Measurements from ENCODE around the gene FAM217A. TPM values are rescaled to one million over a fixed set of nuclear protein-coding genes. Genes with fewer than 3 reads are reported as not detected.

FAM217A gene
- total RNA-seq, 1 donor from 2014 or later, result not detected

DNA sequence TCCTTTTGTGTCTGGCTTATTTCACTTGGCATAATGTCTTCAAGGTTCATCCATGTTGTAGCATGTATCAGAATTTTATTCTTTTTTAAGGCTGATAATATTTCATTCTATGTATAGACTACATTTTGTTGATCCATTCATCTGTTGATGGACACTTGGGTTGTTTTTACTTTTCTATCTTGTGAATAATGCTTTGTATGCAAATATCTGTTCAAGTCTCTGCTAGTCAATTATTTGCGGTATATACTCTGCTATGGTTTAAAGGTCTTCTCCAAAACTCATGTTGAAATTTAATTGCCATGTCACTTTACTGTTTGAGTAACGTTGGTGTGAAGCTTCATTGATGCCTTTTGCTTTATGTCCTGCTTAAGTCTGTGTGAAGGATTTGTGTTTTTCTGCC lies 28.9 kb upstream of the FAM217A start:
- Mint-ChIP-seq H3K36me3 (ENCODE audit: insufficient read depth) (peaks cover 1% of the 10 kb centered on the region), H3K9me3 (ENCODE audit: low read depth) (peaks cover 8% of the 10 kb centered on the region), H3K4me1 (ENCODE audit: low read depth) (peaks cover 36% of the 10 kb centered on the region), H3K27me3 (no peaks in the 10 kb centered on the region), H3K27ac (no peak overlapping the region), H3K4me3 (ENCODE audit: low read depth) (no peak overlapping the region)
- TF ChIP-seq, protein P1, sequence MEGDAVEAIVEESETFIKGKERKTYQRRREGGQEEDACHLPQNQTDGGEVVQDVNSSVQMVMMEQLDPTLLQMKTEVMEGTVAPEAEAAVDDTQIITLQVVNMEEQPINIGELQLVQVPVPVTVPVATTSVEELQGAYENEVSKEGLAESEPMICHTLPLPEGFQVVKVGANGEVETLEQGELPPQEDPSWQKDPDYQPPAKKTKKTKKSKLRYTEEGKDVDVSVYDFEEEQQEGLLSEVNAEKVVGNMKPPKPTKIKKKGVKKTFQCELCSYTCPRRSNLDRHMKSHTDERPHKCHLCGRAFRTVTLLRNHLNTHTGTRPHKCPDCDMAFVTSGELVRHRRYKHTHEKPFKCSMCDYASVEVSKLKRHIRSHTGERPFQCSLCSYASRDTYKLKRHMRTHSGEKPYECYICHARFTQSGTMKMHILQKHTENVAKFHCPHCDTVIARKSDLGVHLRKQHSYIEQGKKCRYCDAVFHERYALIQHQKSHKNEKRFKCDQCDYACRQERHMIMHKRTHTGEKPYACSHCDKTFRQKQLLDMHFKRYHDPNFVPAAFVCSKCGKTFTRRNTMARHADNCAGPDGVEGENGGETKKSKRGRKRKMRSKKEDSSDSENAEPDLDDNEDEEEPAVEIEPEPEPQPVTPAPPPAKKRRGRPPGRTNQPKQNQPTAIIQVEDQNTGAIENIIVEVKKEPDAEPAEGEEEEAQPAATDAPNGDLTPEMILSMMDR (IDR thresholded peaks at IDR 0.05; ENCODE audit: unreplicated experiment), result no peak
- DNase-seq (ENCODE audit: low spot score, unreplicated experiment), result no peak

DNA sequence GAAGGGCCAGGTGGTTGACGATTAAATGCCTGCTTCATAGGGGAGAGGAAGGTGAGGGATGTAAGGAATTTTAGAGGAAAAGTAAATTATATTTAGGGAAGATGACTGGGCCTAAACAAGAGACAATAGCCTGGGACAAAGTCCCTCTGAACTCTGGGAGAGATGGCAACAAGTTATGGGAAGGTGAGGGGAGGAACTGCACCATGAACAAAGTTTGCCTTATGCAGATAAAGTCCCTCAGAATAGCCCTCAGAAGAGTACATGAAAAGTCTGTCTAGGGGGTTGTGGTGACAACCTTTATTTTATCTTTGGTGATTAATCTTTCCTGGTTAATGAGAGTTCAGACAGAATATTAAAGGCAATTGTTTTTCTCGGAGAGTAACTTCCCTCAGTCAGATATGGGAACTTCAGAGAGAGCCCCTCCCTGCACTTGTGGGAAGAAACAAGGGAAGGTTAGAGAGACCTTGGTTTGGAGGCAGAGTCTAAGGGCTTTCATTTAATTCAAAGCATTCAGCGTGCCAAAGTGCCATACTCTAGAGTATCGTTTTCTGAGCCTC lies 27.1 kb upstream of the FAM217A start:
- Mint-ChIP-seq H3K27ac (peak overlapping the region; percentile 3), H3K27me3 (no peaks in the 10 kb centered on the region), H3K9me3 (ENCODE audit: low read depth) (no peaks in the 10 kb centered on the region), H3K4me1 (ENCODE audit: low read depth) (peaks cover 47% of the 10 kb centered on the region), H3K36me3 (ENCODE audit: insufficient read depth) (no peaks in the 10 kb centered on the region), H3K4me3 (ENCODE audit: low read depth) (no peak overlapping the region)
- no peak for DNase-seq (ENCODE audit: low spot score, unreplicated experiment)
- TF ChIP-seq, protein P1 (IDR thresholded peaks at IDR 0.05; ENCODE audit: unreplicated experiment), result no peak

DNA sequence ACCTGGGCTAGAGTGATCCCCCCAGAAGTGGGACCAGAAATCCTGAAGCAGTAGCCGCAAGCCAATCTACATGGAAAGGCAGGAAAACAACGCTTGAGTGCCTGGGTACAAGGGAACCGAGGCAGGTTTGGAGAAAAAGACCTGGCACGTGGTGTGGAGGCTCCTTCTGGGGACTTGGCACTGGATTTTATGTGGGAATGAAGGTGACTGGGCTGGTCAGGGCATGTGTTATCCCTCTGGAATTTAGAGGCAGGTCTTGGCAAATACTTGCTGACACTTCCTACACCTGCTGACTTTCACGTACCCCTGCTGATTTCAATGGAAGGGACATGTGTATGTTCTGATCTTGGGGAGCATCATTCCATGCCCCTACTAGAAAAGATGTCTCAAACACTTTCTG lies 25.0 kb upstream of the FAM217A start:
- H3K27ac Mint-ChIP-seq, result no peak overlapping the region
- no peaks in the 10 kb centered on the region for H3K36me3 Mint-ChIP-seq (ENCODE audit: insufficient read depth)
- TF ChIP-seq, protein P1 (IDR thresholded peaks at IDR 0.05; ENCODE audit: unreplicated experiment), result no peak
- no peak overlapping the region for H3K4me3 Mint-ChIP-seq (ENCODE audit: low read depth)
- peaks cover 37% of the 10 kb centered on the region for H3K4me1 Mint-ChIP-seq (ENCODE audit: low read depth)
- DNase-seq (ENCODE audit: low spot score, unreplicated experiment), result no peak
- no peaks in the 10 kb centered on the region for H3K9me3 Mint-ChIP-seq (ENCODE audit: low read depth)
- no peaks in the 10 kb centered on the region for H3K27me3 Mint-ChIP-seq

DNA sequence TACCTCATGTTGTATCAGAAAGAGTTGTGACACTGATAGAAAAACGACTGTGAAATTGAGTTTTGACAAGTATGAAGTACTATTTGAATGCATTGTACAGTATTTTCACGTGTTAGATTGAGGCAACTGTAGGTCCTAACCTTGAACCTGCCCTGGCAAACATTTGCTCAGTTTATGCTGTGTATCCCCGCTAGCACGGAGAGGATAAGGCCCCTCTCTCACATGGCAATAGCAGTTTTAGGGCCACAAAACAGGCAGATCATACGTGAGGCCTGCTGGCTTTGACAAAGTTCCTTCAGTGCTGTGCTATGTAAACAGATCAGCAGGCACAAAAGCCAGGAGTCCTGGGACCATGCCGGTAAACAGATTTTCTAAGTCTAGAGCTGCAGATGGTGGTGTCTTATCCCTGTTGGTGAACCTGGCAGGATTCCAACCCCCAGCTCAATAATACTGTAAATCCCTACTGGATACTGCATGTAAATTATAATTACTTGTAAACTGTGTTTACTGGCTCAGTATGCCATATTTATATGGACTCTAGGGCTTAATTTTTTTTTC lies 23.8 kb upstream of the FAM217A start:
- DNase-seq (ENCODE audit: low spot score, unreplicated experiment), result no peak
- Mint-ChIP-seq H3K36me3 (ENCODE audit: insufficient read depth) (no peaks in the 10 kb centered on the region), H3K4me1 (ENCODE audit: low read depth) (peaks cover 35% of the 10 kb centered on the region), H3K4me3 (ENCODE audit: low read depth) (no peak overlapping the region), H3K27ac (no peak overlapping the region), H3K27me3 (no peaks in the 10 kb centered on the region), H3K9me3 (ENCODE audit: low read depth) (no peaks in the 10 kb centered on the region)
- TF ChIP-seq, protein P1 (IDR thresholded peaks at IDR 0.05; ENCODE audit: unreplicated experiment), result no peak

DNA sequence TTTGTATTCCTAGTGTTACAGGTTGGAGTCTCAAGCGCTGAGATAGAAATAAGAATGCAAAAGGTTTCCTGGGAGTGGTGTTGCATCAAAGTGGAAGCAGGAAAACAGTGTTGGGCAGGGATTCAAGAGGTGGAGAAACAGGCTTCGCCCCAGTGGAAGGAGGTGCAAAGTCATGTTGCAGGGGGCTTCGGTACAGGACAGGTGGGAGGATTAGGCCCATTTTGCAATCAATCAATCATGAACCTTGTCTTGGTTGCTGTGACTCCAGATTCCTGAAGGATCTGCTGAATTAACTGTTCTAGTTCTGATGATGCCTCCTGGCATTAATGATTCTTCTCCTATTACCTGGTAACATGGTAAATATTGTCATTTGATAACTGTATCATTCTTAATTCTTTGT lies 22.4 kb upstream of the FAM217A start:
- Mint-ChIP-seq H3K36me3 (ENCODE audit: insufficient read depth) (no peaks in the 10 kb centered on the region), H3K27me3 (no peaks in the 10 kb centered on the region), H3K27ac (no peak overlapping the region), H3K4me1 (ENCODE audit: low read depth) (peaks cover 28% of the 10 kb centered on the region), H3K9me3 (ENCODE audit: low read depth) (no peaks in the 10 kb centered on the region), H3K4me3 (ENCODE audit: low read depth) (no peak overlapping the region)
- DNase-seq (ENCODE audit: low spot score, unreplicated experiment), result no peak
- TF ChIP-seq, protein P1 (IDR thresholded peaks at IDR 0.05; ENCODE audit: unreplicated experiment), result no peak
